ENCODE results near the gene OR5AU1.

OR5AU1 gene

GRCh38 chr14:21118933-21119332 is 36.9 kb downstream of the OR5AU1 start:
- no peak for TF ChIP-seq CTCF (conservative IDR thresholded peaks at IDR 0.05; ENCODE audit: low read depth, low read length)
- no peak overlapping the region for H3K4me3 ChIP-seq (ENCODE audit: low read length)
- no peak for DNase-seq (ENCODE audit: low read depth)

DNA sequence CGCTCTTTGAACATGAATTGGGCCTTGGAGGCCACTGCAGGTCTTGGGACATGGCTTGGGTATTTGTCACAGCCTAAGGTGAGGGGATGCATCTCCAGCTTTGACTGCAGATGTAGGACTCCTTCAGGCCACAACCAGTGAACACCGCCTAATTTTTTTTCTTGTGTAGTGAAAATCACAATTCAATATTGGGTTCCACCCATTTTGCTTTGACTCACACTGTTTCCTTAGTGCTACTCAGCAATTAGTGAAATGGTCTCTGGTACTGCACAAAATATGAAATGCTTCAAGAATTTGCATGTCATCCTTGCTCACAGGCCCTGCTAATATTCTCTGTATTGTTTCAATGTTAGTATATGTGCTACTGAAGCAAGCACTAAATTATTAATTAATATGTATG is 42.5 kb downstream of the OR5AU1 start:
- no peak overlapping the region for H3K4me3 ChIP-seq (ENCODE audit: low read length)
- DNase-seq (ENCODE audit: low read depth): no peak
- TF ChIP-seq CTCF (conservative IDR thresholded peaks at IDR 0.05; ENCODE audit: low read depth, low read length): no peak

- TF ChIP-seq CTCF (conservative IDR thresholded peaks at IDR 0.05; ENCODE audit: low read depth, low read length): no peak
These were observed 43.6 kb downstream of the OR5AU1 start for GRCh38 chr14:21112255-21112654.

DNA sequence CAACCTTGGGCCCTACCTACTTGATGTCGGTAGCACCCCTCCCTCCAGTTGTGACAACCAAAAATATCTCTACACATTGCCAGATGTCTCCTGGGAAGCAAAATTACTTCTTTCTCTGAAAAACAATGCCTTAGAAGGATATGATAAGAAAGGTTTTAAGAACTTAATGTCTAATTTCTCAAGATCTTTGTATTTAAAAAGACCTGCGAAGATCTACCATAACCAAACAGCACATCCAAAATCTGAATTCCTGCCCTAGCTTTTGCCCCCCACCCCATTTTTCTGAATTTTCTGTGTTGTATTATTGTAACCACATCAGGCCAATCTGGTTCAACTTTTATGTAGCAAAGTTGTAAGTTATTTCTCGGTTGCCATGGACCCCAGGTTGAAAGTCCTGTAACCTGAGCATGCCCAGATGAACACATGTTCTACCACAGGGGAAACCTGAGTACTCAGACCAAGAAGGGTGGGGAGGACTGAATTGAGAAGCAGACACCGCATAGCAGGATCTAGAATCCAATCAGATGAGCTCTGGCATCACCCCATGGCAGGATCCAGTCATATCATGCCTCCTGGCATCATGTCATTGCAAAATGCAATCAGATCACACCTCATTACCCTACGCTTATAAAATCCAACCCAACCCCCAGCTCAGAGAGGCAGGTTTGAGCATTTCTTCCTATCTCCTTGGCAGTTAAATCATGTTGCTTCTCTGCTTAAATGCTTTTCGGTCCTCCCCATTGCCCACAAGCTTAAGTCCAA is 46.3 kb downstream of the OR5AU1 start:
- no peak for TF ChIP-seq CTCF (conservative IDR thresholded peaks at IDR 0.05; ENCODE audit: low read depth, low read length)
- no peak for DNase-seq (ENCODE audit: low read depth)
- no peak overlapping the region for H3K4me3 ChIP-seq (ENCODE audit: low read length)

More at GRCh38 chr14:21112255-21112654, 43.6 kb downstream of the OR5AU1 start:
- DNase-seq (ENCODE audit: low read depth): no peak
- no peak overlapping the region for H3K4me3 ChIP-seq (ENCODE audit: low read length)

- DNase-seq (ENCODE audit: low read depth): no peak
- no peak overlapping the region for H3K4me3 ChIP-seq (ENCODE audit: low read length)
- no peak for TF ChIP-seq CTCF (conservative IDR thresholded peaks at IDR 0.05; ENCODE audit: low read depth, low read length)
These were observed 47.1 kb downstream of the OR5AU1 start for GRCh38 chr14:21108791-21109190.

- TF ChIP-seq CTCF (conservative IDR thresholded peaks at IDR 0.05; ENCODE audit: low read depth, low read length): no peak
- H3K4me3 ChIP-seq (ENCODE audit: low read length): no peak overlapping the region
- no peak for DNase-seq (ENCODE audit: low read depth)
These were observed 48.5 kb downstream of the OR5AU1 start for GRCh38 chr14:21107283-21107800.
